Neuronal stem cell (in vitro differentiated cells): ENCODE data around the gene GATM.

ENCODE experiments used
- DNase-seq: peaks from one replicate; pipeline ENCODE4 v3.0.0-alpha.2; 2013; ENCODE audit warnings: low spot score
- H2AFZ ChIP-seq: one replicate; pipeline ENCODE4 v1.6.1; 2013; ENCODE audit warnings: mild to moderate bottlenecking, low read length, inconsistent platforms
- H2AK5ac ChIP-seq: 2 replicates; pipeline ENCODE4 v1.6.1; 2013; ENCODE audit warnings: low read depth, mild to moderate bottlenecking, inconsistent platforms, low read length, moderate library complexity, mixed read lengths
- H2BK120ac ChIP-seq: 2 replicates; pipeline ENCODE4 v1.6.1; 2013; ENCODE audit warnings: low read depth, mild to moderate bottlenecking, inconsistent platforms, low read length, moderate library complexity, mixed read lengths
- H2BK12ac ChIP-seq: one replicate; pipeline ENCODE4 v1.6.1; 2013; ENCODE audit warnings: low read length, inconsistent platforms
- H2BK15ac ChIP-seq: 2 replicates; pipeline ENCODE4 v1.6.1; 2013; ENCODE audit warnings: mild to moderate bottlenecking, low read length, inconsistent platforms, mixed read lengths
- H2BK5ac ChIP-seq: one replicate; pipeline ENCODE4 v1.6.1; 2013; ENCODE audit warnings: inconsistent platforms, mild to moderate bottlenecking, low read length, moderate library complexity
- H3K14ac ChIP-seq: one replicate; pipeline ENCODE4 v1.6.1; 2013; ENCODE audit warnings: low read length, inconsistent platforms
- H3K18ac ChIP-seq: 2 replicates; pipeline ENCODE4 v1.6.1; 2013; ENCODE audit warnings: low read length, inconsistent platforms
- H3K23ac ChIP-seq: 2 replicates; pipeline ENCODE4 v1.6.1; 2013; ENCODE audit warnings: low read depth, mild to moderate bottlenecking, mixed read lengths, low read length, inconsistent platforms; ENCODE audit not compliant: poor library complexity
- H3K27ac ChIP-seq: replicated peaks from 3 replicates; pipeline ENCODE4 v1.5.1; 2013; ENCODE audit warnings: low read length, inconsistent platforms
- H3K27me3 ChIP-seq, 3 experiments: 2 replicates each; pipeline ENCODE4 v1.6.1; 2013; ENCODE audit warnings: low read length in 3 of 3, mild to moderate bottlenecking in 2 of 3, inconsistent platforms in 1 of 3, low read depth in 1 of 3, mixed read lengths in 1 of 3, moderate library complexity in 1 of 3; ENCODE audit not compliant: control insufficient read depth in 3 of 3, insufficient read depth in 3 of 3
- H3K36me3 ChIP-seq, 2 donors: replicated peaks in 1 of 2; 2 replicates each; pipeline ENCODE4 v1.6.1; 2013; ENCODE audit warnings: low read length in 2 of 2; ENCODE audit not compliant: control insufficient read depth in 2 of 2, insufficient read depth in 2 of 2
- H3K4ac ChIP-seq: 2 replicates; pipeline ENCODE4 v1.6.1; 2013; ENCODE audit warnings: inconsistent platforms, mild to moderate bottlenecking, low read length, moderate library complexity
- H3K4me1 ChIP-seq, 2 donors: 1 replicate in 1 of 2; 2 replicates in 1 of 2; pipeline ENCODE4 v1.6.1; 2013; ENCODE audit warnings: low read length in 2 of 2, low read depth in 1 of 2; ENCODE audit not compliant: control insufficient read depth in 2 of 2, insufficient read depth in 1 of 2
- H3K4me2 ChIP-seq: one replicate; pipeline ENCODE4 v1.6.1; 2013; ENCODE audit warnings: mild to moderate bottlenecking, low read length, inconsistent platforms; ENCODE audit not compliant: insufficient read depth, poor library complexity, severe bottlenecking
- H3K4me3 ChIP-seq, 2 donors: 2 replicates each; pipeline ENCODE4 v1.5.1; 2013; ENCODE audit warnings: low read length in 2 of 2, mild to moderate bottlenecking in 2 of 2, inconsistent platforms in 1 of 2, moderate library complexity in 1 of 2
- H3K79me1 ChIP-seq: one replicate; pipeline ENCODE4 v1.6.1; 2013; ENCODE audit warnings: low read depth, mild to moderate bottlenecking, inconsistent platforms, low read length, moderate library complexity
- H3K9ac ChIP-seq: one replicate; pipeline ENCODE4 v1.6.1; 2013; ENCODE audit warnings: mild to moderate bottlenecking, low read depth, low read length, inconsistent platforms; ENCODE audit not compliant: poor library complexity
- H3K9me3 ChIP-seq, 2 donors: replicated peaks in 1 of 2; 2 replicates each; pipeline versions ENCODE3 to v1.6.1; 2013; ENCODE audit warnings: low read length in 2 of 2, mild to moderate bottlenecking in 2 of 2, inconsistent platforms in 1 of 2, low read depth in 1 of 2, mixed read lengths in 1 of 2, moderate library complexity in 1 of 2; ENCODE audit not compliant: control insufficient read depth in 2 of 2, insufficient read depth in 1 of 2
- H4K8ac ChIP-seq: one replicate; pipeline ENCODE4 v1.6.1; 2013; ENCODE audit warnings: low read depth, mild to moderate bottlenecking, inconsistent platforms, low read length, moderate library complexity
- H4K91ac ChIP-seq: one replicate; pipeline ENCODE4 v1.6.1; 2013; ENCODE audit warnings: low read length, low read depth, mild to moderate bottlenecking, inconsistent platforms; ENCODE audit not compliant: poor library complexity
- WGBS, 2 donors: extraction: QIAGEN DNeasy Blood & Tissue Kit; methylation state at CpG; one replicate each; pipeline ENCODE4 v1.1.7; 2013; ENCODE audit warnings: missing lambda C conversion rate in 2 of 2, mixed read lengths in 1 of 2; ENCODE audit not compliant: insufficient read length in 2 of 2, insufficient replicate concordance in 1 of 2; ENCODE audit errors: extremely low coverage in 2 of 2; 5-methylcytosine and 5-hydroxymethylcytosine counted together

GATM gene

GRCh38 chr15:45376300-45376928 is 1.9 kb downstream of the GATM start:
- Histone ChIP-seq H2BK5ac (no peak overlapping the region), H3K27ac (no peak overlapping the region), H3K4me1 (peaks cover 4 to 12% of the 10 kb centered on the region in 2 donors), H3K9me3 (peaks cover 0 to 5% of the 10 kb centered on the region in 2 donors), H3K36me3 (no peaks in the 10 kb centered on the region), H3K27me3 (peaks cover 0 to 29% (median 10%) of the 10 kb centered on the region in 3 experiments), H3K14ac (no peak overlapping the region), H4K8ac (no peak overlapping the region), H3K9ac (no peak overlapping the region), H2BK120ac (no peak overlapping the region), H2BK15ac (no peak overlapping the region), H2AK5ac (no peak overlapping the region), H2AFZ (no peak overlapping the region), H3K4ac (no peak overlapping the region), H4K91ac (no peak overlapping the region), H3K79me1 (no peaks in the 10 kb centered on the region), H3K23ac (no peak overlapping the region), H3K18ac (no peak overlapping the region), H2BK12ac (no peak overlapping the region), H3K4me3 (no peak overlapping the region), H3K4me2 (no peak overlapping the region)
- DNase-seq, result no peak
- WGBS, 2 donors, result no CpG with 5 or more reads among the region's 11 CpGs

- no peak overlapping the region for H3K4ac ChIP-seq
- no CpG with 5 or more reads among the region's 3 CpGs for WGBS, 2 donors
- no peak for DNase-seq
- no peak overlapping the region for H2BK12ac ChIP-seq
- no peak overlapping the region for H2BK15ac ChIP-seq
- H3K27ac ChIP-seq, result no peak overlapping the region
- H3K27me3 ChIP-seq, result peaks cover 0 to 29% (median 10%) of the 10 kb centered on the region in 3 experiments
- H2AFZ ChIP-seq, result no peak overlapping the region
- H3K79me1 ChIP-seq, result no peaks in the 10 kb centered on the region
- no peak overlapping the region for H4K8ac ChIP-seq
- H2BK5ac ChIP-seq, result no peak overlapping the region
- no peak overlapping the region for H3K14ac ChIP-seq
- H3K4me3 ChIP-seq, result no peak overlapping the region
- no peak overlapping the region for H3K9ac ChIP-seq
- no peak overlapping the region for H2AK5ac ChIP-seq
- peaks cover 4 to 12% of the 10 kb centered on the region in 2 donors for H3K4me1 ChIP-seq
- H3K4me2 ChIP-seq, result no peak overlapping the region
- H3K18ac ChIP-seq, result no peak overlapping the region
- no peak overlapping the region for H3K23ac ChIP-seq
- no peaks in the 10 kb centered on the region for H3K36me3 ChIP-seq
- no peak overlapping the region for H4K91ac ChIP-seq
- H3K9me3 ChIP-seq, result peaks cover 0 to 5% of the 10 kb centered on the region in 2 donors
- no peak overlapping the region for H2BK120ac ChIP-seq
Measured at GRCh38 chr15:45375836-45376235, 2.5 kb downstream of the GATM start.

GRCh38 chr15:45373976-45374375 is 4.4 kb downstream of the GATM start:
- H2BK5ac ChIP-seq, result no peak overlapping the region
- WGBS, 2 donors, result no CpG with 5 or more reads among the region's 2 CpGs
- H3K18ac ChIP-seq, result no peak overlapping the region
- H3K27ac ChIP-seq, result no peak overlapping the region
- no peak overlapping the region for H2BK12ac ChIP-seq
- H3K9ac ChIP-seq, result no peak overlapping the region
- H3K36me3 ChIP-seq, result no peaks in the 10 kb centered on the region
- no peaks in the 10 kb centered on the region for H3K79me1 ChIP-seq
- peaks cover 0 to 25% (median 5%) of the 10 kb centered on the region in 3 experiments for H3K27me3 ChIP-seq
- peaks cover 4 to 12% of the 10 kb centered on the region in 2 donors for H3K4me1 ChIP-seq
- no peak overlapping the region for H3K4me2 ChIP-seq
- H2BK120ac ChIP-seq, result no peak overlapping the region
- H3K4ac ChIP-seq, result no peak overlapping the region
- H2BK15ac ChIP-seq, result no peak overlapping the region
- no peak overlapping the region for H3K23ac ChIP-seq
- H4K8ac ChIP-seq, result no peak overlapping the region
- H2AFZ ChIP-seq, result no peak overlapping the region
- no peak overlapping the region for H2AK5ac ChIP-seq
- peaks cover 0 to 4% of the 10 kb centered on the region in 2 donors for H3K9me3 ChIP-seq
- no peak overlapping the region for H3K4me3 ChIP-seq
- no peak overlapping the region for H3K14ac ChIP-seq
- no peak for DNase-seq
- no peak overlapping the region for H4K91ac ChIP-seq

GRCh38 chr15:45372041-45372995 is 6.0 kb downstream of the GATM start:
- Histone ChIP-seq H4K8ac (no peak overlapping the region), H3K4me2 (no peak overlapping the region), H3K9ac (no peak overlapping the region), H3K27ac (no peak overlapping the region), H3K14ac (no peak overlapping the region), H3K4ac (no peak overlapping the region), H3K79me1 (no peaks in the 10 kb centered on the region), H2BK5ac (no peak overlapping the region), H2BK120ac (no peak overlapping the region), H2BK12ac (no peak overlapping the region), H4K91ac (no peak overlapping the region), H3K4me1 (peaks cover 0 to 7% of the 10 kb centered on the region in 2 donors), H3K36me3 (no peaks in the 10 kb centered on the region), H2AFZ (peak overlapping the region; percentile 38), H3K9me3 (no peaks in the 10 kb centered on the region), H3K18ac (no peak overlapping the region), H2BK15ac (no peak overlapping the region), H3K27me3 (peaks cover 0 to 10% (median 0%) of the 10 kb centered on the region in 3 experiments), H2AK5ac (no peak overlapping the region), H3K23ac (no peak overlapping the region), H3K4me3 (no peak overlapping the region)
- WGBS, 2 donors, result no CpG with 5 or more reads among the region's 7 CpGs
- no peak for DNase-seq
